Activated naive CD4-positive, alpha-beta T cell (primary cell): Measurements from ENCODE around the gene ANKRD55.
"Not testable (repeated sequence)": the region's sequence is repeated elsewhere in the genome, so short reads cannot be mapped to it uniquely, and the experiment has no call there.

Source experiments
- DNase-seq, 4 experiments: peaks; one replicate each; lab custom pipeline; 2025; lab: John Stamatoyannopoulos, UW

The ANKRD55 gene

DNA sequence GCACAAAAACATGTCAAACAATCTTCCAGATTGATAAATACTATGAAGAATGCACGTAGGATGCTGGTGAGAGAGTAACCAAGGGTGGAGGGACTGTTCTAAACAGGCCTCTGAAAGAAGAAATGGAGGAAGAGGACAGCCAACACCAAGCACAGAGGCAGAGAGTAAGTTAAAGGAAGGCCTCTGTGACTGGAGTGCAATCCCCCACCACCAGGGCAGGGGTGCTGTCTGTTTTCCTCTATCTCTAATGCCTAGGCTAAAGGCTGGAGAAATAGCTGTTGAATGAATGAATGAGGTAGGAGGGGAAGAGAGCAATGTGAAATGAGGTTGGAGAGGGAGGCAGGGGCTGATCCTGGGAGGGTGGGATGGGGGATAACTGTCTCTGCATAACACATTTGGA is 88.9 kb downstream of the ANKRD55 start:
- DNase-seq: no peak

DNA sequence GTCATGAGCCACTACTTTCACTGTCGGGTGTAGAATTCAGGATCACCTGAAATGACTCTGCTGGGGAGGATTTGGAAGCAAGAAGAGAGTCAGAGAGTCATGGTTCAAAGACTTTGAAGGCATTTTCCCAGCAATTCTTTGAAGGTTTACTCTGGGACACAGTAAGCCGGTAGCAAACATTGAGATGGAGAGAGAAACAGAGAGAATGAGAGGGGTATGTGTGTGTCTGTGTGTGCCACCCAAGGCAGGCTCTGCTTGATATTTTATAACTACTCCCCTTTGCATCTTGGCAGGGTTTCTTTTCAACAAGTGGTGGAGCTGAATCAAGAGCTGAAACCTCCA is 89.8 kb downstream of the ANKRD55 start:
- DNase-seq: no peak

DNA sequence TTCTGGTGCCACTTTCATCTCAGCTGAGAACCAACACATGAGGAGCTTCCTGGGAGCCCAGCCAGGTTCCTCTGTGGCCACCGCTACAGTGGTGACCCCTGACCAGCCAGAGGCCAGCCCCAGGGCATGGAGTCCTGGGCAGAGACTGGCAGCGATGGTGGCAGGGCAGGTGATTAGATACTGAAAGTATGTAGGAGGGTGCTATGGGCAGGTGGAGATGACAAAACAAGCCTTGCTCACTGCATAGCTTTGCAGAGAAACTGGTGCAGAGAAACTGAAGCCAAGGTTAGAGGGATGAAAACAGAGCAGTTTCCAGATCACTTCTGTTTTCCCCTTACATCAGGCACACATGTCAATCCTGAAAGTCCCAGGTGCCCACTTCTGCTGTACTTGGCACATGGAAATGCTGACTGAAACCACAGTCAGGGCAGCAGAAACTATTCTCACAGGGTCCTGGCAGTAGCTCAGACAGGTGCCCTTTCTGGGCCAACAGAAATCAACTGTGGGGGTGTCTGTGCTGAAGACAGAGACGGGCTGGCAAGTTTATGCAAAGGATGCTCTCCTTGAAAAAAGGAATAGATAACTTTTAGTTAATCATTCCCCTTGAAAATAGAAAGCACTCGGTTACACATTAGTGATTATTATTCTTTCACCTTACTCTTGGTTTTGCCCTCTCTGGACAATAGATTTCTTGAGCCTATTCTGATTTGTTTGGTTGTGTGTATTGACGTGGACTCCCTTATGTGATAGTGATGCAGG is 90.3 kb downstream of the ANKRD55 start:
- DNase-seq: no peak

DNA sequence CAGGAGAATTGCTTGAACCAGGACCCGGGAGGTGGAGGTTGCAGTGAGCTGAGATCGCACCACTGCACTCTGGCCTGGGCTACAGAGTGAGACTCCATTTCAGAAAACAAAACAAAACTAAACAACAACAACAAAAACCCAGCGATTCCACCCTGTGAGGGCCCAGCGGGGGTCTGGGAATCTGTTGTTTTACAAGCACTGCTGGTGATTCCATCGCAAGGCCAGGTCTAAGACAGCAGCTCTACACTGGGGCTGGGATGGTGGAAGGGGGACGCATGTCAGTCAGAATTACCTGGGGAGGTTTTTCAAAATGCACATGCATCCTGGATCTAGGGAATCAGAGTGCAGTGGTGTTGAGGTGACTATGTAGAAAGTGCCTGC is 90.9 kb downstream of the ANKRD55 start:
- DNase-seq: no peak

DNA sequence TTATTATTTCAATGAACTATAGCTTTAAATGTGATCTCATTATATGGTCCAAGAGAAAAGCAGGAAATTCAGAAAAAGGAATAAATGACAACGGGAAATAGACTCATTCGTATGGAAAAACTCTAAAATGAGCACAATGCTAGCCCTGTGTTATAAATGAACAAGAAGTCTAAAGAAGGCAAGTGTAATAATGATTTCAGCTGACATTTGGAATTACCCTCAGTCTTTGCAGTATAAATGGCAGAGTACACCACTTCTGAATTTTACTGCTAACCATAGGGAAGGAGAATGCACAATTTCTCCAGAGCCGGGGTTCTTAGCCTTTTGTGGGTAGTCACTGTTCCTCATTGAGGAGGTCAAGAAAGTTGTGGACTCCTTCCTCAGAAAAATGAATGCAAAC is 93.1 kb downstream of the ANKRD55 start:
- no peak for DNase-seq

DNA sequence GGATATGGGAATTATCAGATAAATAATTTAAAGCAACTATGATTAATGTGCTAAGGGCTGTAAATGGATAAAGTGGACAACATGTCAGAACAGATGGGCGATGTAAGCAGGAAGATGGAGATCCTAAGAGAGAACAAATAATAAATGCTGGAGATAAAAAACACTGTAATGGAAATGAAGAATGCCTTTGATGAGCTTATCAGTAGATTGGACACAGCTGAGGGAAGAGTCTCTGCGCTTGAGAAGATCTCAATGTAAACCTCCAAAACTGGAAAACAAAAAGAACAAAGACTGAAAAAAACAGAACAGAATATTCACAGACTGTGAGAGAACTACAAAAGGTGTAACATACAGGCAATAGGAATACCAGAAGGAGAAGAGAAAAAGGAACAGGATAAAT is 102.5 kb downstream of the ANKRD55 start:
- DNase-seq: no peak

DNA sequence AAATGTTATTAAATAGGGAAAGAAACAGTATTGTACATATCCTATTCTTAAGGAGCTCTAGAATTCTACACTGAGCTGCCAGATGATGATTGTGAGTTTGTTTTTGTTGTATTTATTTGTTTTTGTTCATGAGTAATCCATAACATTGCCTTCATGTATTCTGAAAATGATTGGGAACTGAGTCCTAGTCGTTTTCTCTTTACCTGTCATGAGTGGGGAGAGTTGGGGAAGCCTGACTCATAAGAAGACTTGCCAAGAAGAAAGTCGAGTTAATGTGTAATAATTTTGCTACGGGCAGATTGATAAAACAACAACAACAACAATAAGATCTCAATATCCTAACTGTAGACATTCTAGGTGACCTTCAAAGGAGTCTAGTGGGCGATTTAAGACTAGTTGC is 103.8 kb downstream of the ANKRD55 start:
- DNase-seq: no peak

DNA sequence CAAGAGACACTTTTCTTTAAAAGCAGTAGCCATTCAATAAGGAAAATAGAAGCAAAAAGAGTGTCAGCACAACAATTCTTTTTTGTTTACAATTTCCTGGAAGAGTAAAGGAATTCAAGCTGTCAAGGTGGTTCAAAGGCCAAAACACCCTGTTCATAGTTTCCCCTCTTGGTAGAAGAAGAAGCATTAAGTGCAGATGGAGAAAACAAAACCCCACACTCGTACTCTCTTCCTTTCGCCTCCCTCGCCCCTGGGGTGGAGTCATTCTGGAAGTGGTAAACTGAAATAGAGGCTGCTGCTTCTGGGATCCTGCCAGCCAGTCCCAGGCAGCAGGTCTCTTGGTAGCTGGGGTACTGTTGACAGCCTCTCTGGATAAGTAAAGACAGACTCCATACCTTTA is 105.0 kb downstream of the ANKRD55 start:
- peak in 1 of 4 experiments; percentile 16 for DNase-seq

DNA sequence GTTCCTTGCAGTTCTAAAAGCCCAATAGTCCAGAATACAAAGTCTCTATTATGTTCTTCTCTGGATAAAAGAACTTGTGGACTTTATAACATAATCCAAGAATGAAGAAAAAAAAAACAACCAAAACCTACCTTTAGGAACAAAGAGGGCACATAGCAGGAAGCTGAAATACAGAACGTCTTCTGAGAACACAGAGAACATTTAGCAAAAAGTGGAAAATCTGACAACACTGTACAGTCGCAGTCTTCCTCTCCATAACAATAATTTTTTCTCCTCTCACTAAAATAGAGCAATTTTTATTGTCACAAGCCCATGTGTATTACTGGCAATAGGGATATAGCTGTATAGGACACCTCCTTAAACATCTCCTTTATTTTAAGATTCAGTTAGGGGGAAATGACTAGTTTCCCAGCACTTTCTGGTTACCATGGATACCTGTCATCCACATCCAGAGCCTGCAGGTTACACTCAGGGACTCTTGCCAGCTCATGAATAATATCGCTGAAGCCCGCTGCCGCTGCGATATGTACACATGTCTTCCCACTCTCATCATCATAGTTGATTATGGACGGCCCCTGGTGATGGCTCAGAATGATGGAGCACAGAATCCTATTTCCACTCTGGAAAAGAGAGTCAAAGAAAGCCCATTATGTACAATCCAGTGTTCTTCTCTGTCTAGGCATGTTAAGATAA is 106.5 kb downstream of the ANKRD55 start:
- DNase-seq: no peak

DNA sequence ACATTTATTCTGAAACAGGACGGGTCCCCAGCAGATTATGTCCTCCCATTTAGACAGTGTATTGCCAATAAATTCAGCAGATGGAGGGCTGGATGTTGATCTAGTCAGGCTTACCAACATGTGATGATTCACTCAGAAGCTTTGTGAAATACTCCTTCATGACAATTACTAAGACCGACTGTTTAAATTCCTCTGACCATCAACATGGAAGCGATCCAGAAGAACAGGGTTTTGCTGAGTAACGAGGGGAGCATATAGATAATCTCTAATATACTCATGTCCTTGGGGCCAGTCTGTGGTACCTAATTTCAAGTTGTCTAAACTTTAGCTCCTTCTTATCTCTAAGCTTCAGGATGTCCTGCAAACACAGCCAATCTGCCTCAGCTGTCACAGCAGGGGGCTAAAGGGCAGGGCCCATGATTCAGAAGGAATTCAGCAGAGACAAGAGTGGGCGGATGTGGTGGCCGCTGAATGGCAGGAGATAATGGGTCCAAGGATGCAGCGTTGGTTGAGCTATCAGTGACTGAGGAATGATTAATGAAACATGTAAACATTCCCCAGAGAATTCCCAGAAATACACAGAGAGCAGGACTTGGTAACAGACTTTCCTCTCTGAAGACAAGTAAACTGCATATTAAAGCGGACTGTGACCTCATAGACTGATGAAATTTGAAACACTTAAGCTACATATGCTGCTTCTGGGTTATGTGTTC is 109.4 kb downstream of the ANKRD55 start:
- DNase-seq: no peak

DNA sequence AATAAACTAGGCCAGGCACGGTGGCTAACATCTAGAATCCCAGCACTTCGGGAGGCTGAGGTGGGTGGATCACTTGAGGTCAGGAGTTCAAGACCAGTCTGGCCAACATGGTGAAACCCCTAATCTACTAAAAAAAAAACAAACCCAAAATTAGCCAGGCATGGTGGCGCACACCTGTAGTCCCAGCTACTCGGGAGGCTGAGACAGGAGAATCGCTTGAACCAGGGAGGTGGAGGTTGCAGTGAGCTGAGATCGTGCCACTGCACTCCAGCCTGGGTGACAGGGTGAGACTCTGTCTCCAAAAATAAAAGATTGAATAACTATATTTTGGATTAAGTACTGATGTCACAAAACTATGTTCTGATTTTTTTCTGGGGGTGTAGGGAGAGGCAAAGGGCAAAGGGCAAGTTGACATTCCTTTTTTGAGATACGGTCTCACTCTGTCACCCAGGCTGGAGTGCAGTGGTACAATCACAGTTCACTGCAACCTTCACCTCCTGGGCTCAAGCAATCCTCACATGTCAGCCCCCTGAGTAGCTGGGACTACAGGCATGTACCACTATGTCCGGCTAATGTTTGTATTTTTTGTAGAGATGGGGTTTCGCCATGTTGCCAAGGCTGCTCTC is 110.7 kb downstream of the ANKRD55 start:
- DNase-seq: not testable (repeated sequence)

DNA sequence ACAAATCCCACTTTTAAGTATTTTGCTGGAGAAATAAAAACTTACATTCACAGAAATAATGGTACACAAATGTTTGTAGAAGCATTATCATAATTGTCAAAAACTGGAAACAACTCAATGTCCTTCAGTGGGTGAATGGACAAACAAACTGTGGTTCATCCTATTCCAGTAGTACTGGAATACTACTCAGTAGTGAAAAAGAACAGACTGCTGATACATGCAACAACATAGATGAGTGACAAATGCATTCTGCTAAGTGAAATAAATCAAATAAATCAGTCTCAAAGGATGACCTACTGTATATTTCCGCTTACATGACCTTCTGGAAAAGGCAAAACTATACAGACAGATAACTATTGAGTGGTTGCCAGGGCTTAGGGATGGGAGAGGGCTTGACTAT is 114.1 kb downstream of the ANKRD55 start:
- no peak for DNase-seq

DNA sequence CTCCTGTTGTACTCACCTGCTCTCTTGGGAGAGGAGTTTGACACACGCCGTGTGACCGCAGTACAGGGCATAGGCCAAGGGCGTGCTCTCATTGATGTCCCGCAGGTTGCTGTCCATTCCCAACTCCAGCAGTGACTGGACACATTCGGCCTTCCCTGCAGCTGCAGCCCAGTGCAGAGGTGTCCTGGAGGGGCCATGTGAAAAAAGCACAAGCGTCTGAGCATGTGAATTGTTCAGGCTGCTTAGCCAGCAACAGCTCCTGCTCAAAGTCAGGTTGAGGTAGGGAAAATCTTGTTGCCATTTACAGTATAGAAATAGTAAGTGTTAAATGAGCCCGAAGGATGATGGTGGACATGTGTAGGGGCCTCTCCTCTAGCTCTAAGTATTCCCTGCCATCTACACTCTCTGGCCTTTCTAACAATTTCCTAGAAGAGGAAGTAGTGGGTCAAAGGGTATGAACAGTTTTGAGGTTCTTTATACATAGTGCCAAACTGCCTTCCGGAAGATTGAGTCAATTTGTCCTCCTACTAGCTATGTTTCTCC is 116.5 kb downstream of the ANKRD55 start:
- DNase-seq: no peak

DNA sequence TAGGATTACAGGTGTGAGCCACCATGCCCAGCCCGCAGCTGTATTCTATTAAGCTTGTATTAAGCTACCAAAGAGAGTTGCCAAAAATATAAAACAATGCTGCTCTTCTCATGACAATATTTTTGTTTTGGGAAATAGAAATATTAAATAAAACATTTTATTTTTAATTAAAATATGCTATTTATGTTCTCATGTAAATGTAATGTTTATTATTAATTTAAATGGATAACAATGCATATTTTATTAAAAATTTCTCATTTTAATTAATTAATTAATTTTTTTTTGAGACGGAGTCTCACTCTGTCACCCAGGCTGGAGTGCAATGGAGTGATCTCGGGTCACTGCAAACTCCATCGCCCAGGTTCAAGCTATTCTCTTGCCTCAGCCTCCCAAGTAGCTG is 117.5 kb downstream of the ANKRD55 start:
- no peak for DNase-seq

DNA sequence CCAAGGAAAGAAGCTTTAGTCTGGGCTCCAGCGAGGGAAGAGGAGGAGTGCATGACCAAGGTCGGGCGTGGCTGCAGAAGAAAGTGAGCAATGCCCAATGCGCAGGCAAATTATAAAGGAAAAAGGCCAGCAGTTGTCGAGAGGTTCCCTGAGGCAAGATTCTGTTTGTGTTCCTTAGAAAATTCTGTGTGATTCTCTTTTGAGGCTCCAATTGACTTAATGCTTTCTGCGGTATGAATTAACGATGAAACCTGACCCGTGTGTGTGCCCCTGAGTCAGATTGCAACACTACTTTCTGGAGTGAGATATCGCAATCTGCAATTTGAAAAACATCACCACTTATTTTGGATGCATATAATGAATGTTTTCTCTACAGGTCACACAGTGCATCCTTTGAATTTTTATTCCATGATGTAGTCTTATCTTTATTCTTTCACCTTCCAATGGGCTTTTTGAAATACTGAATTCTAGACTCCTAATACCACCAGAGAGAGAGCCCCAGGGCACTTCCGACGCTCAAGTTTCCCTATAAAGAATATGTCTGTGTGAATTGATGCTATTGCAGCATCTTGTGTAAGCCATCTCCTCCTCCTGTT is 120.5 kb downstream of the ANKRD55 start:
- no peak for DNase-seq

DNA sequence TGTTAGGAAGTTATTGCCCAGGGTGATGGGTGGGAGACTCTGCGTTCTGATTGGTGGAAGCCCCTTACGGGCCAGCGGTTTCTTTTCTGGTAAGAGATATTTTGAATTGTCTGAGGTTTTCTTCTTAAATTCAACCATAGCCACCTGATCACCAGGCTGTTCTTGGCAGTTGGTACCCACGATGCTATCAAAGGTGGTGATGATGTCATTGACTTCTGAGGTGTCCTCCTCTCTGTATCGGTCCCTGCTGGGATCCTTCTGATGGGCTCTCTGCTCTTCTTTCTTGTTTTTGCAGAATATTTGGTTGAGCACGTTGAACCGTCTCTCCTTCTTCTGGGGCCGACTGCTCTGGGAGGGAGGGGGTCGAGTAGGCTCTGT is 121.7 kb downstream of the ANKRD55 start:
- no peak for DNase-seq

DNA sequence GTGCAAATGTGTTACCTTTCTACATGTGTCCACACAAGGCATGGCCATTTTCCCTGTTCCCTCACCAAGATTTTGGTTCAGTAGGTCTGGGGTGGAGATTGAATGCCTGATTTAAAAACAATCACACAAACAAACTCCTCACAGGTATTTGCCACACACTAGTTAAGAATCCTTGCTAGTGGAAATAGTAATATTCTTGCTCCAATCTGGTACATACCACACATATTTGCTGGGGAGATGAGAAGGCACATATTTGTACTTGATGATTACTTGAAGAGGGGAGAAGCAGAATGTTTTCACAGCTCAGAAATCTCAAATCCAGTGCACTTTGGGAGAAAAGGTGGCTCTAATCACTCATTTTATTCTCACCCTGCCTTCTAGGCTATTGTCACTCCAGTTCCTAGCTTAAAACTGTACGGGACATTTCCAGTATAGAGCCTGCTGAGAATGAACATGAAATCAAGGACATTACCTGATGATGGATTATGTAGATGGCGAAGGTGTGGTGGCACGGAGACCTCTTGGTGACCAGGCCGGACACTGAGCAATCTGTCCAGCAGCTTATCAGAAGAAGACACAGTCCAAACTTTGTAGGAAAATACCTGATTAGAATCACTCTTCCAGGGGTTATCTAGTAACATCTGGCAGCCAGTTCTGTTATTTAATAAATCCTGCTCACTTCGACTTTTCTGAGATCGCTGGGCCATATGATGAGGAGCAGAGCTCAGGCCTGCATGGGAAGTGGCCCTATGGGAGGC is 122.3 kb downstream of the ANKRD55 start:
- DNase-seq: no peak

DNA sequence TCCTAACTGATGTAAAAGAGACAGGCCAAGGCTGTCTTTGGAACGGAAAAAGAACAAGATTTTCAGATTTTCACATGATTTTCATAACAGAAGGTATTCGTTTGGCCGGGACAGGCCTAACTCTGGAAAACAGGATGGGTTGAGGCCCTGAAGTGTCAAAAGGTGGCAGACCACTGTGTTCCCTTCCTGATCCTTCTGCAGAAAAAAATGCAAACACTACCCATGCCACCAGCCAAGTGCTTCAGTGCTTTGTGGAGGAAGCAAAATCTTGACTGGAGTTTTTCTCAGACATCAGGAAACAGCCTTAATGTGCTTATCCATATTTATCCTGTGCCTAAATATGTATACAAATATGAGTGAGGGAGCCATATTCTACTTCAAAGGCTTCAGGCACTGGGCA is 124.9 kb downstream of the ANKRD55 start:
- no peak for DNase-seq

DNA sequence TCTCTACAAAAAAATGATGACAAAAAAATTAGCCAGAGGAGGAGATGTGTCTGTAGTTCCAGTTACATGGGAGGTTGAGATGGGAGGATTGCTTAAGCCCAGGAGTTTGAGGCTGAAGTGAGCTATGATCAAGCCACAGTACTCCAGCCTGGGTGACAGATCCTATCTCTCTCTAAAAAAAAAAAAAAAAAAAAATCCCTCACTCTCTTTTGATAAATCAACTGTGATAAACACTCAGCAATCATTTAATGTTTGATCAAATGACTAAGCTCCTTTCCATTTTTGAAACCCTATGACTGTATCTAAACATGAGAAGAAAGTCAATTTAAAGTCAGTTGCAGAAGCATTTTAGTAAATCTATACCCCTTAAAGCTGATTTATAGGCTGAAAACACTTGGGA is 126.3 kb downstream of the ANKRD55 start:
- no peak for DNase-seq

DNA sequence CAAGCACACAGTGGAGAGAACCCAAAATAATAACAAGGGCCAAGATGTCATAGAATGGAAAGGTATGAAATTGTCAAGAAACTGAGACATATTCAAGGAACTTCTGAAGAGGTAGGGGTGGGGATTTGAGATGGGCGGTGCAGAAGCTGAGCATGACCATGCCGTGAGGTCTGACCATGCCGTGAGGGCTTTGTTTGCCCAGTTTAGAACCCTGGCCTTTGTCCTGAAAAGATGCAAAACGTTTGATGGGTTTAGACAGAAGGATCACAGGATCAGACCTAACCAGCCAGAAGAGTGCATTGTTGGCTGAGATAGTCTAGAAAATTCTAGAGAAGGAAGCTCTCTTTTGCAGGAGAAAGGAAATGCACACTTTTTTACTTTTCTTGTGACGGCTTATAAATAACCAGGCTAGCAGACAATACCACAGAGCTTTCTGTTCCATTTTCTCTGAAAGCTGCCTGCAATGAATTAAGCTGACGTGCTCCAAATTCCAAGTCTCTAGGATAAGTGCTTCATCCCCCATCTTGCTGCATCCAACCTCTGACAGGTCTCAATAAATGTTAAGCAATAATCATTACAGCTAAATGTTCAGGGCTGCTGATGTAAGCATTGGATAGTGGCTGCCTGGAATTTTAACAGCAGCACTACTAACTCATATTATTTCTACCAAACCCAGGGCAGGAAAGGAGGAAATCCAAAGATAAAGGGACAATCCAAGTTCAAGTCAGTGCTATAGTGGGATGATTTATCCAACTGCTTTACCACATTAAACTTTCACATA is 127.4 kb downstream of the ANKRD55 start:
- no peak for DNase-seq

DNA sequence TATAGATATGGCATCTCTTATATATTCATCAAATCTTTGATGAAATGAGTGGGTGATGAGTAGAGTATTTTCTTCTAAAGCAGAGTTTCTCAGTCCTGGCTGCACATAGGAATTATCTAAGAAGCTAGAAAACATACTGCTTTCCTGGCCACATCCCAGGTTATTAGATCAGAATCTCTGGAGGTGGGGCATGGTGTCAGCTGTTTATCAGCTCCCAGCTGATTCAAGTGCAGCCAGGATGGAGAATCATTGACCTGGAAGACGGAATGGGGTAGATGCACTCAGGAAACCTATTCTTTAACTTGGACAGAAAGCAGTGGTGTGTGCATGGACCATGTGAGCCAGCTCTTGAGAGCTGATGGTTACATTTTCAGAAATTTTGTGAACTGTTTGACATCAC is 130.2 kb downstream of the ANKRD55 start:
- no peak for DNase-seq
